Measurements from ENCODE around the gene CEL.

Gene CEL

DNA sequence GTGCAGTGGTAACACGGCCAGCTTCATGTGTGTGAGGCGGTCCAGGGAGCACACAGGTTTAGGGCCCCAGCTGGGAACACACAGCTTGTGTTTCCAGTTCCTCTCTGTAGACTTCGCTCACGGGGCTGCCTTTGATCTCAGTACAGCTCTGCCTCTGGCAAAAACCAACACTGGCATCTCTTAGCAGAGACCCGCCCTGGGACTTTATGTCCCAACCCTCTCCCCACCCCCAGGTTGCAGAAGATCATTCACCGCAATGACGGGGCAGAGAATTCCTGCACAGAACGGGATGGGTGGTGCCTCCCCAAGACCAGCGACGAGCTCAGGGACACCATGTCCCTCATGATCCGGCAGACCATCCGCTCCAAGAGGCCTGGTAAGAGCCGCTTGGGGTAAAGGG is 5.2 kb upstream of the CEL start:
- DNase-seq (ENCODE audit: extremely low spot score) = peak; percentile 20
- TF ChIP-seq CTCF (IDR thresholded peaks at IDR 0.05; ENCODE audit: control extremely low read depth, extremely low read depth, low read depth, missing control alignments) = no peak
- CTCF ChIA-PET = interaction anchor here (1.1 to 3.0 kb wide), 2 partner anchors 34 to 88 kb away, joined by 3 to 12 read pairs; no protein-coding TSS in a partner anchor
- POLR2A ChIA-PET = no interaction called here

- CTCF ChIA-PET = interaction anchor here (0.7 to 3.0 kb wide), 5 partner anchors 17 to 88 kb away, joined by 3 to 12 read pairs (median 3); partner anchors contain the start of gene GFI1B
- POLR2A ChIA-PET = no interaction called here
- DNase-seq (ENCODE audit: extremely low spot score) = peak; percentile 31
- no peak for TF ChIP-seq CTCF (IDR thresholded peaks at IDR 0.05; ENCODE audit: control extremely low read depth, extremely low read depth, low read depth, missing control alignments)
Observed at GRCh38 chr9:133057006-133057405, 4.8 kb upstream of the CEL start.

- DNase-seq (ENCODE audit: extremely low spot score) = no peak
- no peak for TF ChIP-seq CTCF (IDR thresholded peaks at IDR 0.05; ENCODE audit: control extremely low read depth, extremely low read depth, low read depth, missing control alignments)
- ChIA-PET CTCF (interaction anchor here (0.7 to 3.0 kb wide), 8 partner anchors 10 to 86 kb away, joined by 3 to 12 read pairs (median 3); partner anchors contain the start of gene GFI1B), POLR2A (no interaction called here)
Observed at GRCh38 chr9:133057553-133057952, 4.2 kb upstream of the CEL start.

GRCh38 chr9:133058071-133058470 is 3.7 kb upstream of the CEL start:
- TF ChIP-seq CTCF (IDR thresholded peaks at IDR 0.05; ENCODE audit: control extremely low read depth, extremely low read depth, low read depth, missing control alignments) = no peak
- peak; percentile 20 for DNase-seq (ENCODE audit: extremely low spot score)
- CTCF ChIA-PET = interaction anchor here (0.9 to 3.0 kb wide), 7 partner anchors 9 to 86 kb away, joined by 3 to 12 read pairs (median 3); partner anchors contain the start of gene GFI1B
- POLR2A ChIA-PET = no interaction called here

DNA sequence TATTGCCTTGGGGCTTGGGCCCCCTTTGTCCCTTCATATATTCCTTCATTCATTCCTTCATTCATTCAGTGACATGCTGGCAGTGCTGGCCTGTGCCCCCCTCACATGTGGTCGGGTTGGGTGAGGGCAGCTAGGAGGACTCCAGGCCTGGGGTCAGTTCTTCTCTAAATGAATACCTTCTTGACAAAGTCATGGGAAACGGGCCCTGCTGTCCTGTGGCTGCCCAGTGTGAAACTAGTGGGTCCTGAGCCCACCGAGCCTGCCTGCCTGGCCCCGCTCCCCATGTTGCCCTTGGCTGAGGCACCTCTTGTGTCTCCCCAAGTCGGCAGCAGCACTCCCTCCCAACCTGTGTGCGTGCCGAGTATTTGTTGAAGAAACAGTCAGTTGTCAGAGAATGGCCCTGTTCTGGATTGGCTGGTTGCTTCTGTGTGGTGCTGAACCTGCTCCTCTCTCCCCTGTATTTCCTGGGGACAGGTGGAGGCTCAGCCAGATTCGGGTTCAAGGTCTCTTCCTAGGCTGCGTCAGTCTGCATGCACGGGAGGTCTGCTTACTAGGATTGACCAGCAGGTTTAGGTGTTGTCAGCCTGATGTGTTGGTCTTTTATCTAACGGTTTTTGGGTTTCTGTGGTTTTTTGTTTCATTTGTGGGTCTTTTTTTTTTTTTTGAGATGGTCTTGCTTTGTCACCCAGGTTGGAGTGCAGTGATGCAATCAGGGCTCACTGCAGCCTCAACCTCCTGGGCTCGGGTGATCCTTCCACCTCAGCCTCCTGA is 3.0 kb upstream of the CEL start:
- no peak for TF ChIP-seq CTCF (IDR thresholded peaks at IDR 0.05; ENCODE audit: control extremely low read depth, extremely low read depth, low read depth, missing control alignments)
- DNase-seq (ENCODE audit: extremely low spot score) = peak; percentile 48
- CTCF ChIA-PET = interaction anchor here (0.9 to 3.0 kb wide), 7 partner anchors 9 to 89 kb away, joined by 3 to 12 read pairs (median 4); no protein-coding TSS in a partner anchor
- POLR2A ChIA-PET = no interaction called here

DNA sequence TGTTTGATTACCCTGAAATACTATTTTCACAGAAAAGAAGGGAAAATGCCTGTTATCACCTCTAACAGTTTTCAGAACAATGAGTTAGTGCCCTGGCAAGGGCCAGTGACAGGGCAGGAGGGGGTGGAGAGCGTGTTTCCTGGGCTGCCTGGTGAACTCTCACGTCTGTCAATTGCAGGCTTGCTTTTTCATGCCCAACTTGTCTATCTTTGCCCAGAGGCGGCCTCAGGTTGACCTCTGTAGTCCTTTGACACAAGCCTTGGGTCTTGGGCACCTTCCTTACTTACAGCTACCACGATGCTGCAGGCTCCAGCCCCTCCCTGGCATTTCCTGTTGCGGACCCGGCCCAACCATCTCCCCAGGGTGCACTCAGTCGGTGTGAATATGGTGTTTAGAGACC is 2.2 kb upstream of the CEL start:
- no peak for TF ChIP-seq CTCF (IDR thresholded peaks at IDR 0.05; ENCODE audit: control extremely low read depth, extremely low read depth, low read depth, missing control alignments)
- peak; percentile 25 for DNase-seq (ENCODE audit: extremely low spot score)
- CTCF ChIA-PET = interaction anchor here (1.3 to 1.6 kb wide), 2 partner anchors 88 kb away, joined by 3 to 5 read pairs; no protein-coding TSS in a partner anchor
- POLR2A ChIA-PET = no interaction called here

Data from GM10248 (cell line).